Glomerular endothelial cell (primary cell): Measurements from ENCODE around the gene ITGA5. TPM values are rescaled to one million over a fixed set of nuclear protein-coding genes. Genes with fewer than 3 reads are reported as not detected.

Source experiments
- DNase-seq: peaks from one replicate; pipeline ENCODE4 v3.0.0-alpha.2; 2011; ENCODE audit warnings: low read depth, low spot score; ENCODE audit errors: extremely low read depth
- total RNA-seq: library from RNA; depleted of rRNA; stranded (reverse); fragments of >200 nt; gene quantifications from 2 replicates; pipeline ENCODE4 v1.2.3, GENCODE V29; 2015

The ITGA5 gene
- total RNA-seq, 1 donor from 2014 or later, result 1,054 TPM

- DNase-seq, result no peak
Measured at GRCh38 chr12:54390668-54391551, 28.2 kb downstream of the ITGA5 start.

DNA sequence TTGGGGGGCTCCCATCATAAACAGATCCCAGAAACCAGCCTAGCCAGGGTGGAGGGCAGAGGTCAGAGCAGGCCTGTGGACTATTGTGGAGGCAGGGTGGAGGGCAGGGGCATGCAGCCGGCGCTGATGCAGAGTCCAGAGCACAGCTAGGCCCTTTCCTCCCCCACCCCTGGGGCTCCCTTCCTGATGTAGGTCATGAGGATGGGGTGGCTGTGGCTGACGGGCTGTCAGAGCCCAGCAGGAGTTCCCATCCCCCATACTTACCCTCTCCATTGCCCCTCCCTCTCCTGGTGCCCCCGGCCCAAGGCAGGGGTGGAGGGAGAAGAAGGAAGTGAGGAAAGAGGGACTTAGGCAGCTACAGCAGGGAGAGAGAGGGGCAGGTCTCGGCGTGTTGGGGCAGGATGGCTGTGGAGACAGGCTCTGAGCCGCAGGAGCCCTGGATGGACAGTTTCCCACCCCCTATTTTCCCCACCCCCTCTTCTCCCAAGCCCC is 28.8 kb downstream of the ITGA5 start:
- no peak for DNase-seq

DNA sequence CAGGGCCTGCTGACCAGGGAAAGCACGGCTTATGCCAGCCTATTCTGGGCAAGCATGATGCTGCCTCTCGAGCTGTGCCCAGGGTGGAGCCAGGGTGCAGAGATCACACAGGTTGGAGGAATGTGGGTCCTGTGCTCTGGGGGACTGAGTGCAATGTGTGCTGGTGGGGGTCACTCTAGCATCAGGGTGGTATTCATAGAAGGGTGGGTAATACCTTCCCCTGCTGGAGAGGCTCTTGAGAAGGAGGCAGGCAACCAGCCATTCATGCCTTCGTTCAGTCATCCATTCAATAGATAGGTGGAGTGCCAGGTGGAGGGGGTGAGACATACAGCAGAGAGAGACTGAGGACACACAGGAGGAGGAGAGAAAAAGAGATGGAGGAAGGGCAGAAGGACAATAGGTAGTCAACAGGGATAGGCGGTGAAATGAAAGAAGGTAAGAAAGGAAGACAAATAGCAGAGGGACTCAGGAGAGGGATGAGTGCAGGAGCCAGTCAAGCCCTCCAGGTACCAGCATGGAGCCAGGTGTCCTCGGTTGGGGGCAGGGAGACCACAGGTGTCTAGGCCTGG is 29.4 kb downstream of the ITGA5 start:
- no peak for DNase-seq

- no peak for DNase-seq
Measured at GRCh38 chr12:54389134-54389508, 29.9 kb downstream of the ITGA5 start.

GRCh38 chr12:54388237-54389133 is 30.6 kb downstream of the ITGA5 start:
- no peak for DNase-seq

GRCh38 chr12:54387114-54387467 is 32.0 kb downstream of the ITGA5 start:
- DNase-seq, result no peak

DNA sequence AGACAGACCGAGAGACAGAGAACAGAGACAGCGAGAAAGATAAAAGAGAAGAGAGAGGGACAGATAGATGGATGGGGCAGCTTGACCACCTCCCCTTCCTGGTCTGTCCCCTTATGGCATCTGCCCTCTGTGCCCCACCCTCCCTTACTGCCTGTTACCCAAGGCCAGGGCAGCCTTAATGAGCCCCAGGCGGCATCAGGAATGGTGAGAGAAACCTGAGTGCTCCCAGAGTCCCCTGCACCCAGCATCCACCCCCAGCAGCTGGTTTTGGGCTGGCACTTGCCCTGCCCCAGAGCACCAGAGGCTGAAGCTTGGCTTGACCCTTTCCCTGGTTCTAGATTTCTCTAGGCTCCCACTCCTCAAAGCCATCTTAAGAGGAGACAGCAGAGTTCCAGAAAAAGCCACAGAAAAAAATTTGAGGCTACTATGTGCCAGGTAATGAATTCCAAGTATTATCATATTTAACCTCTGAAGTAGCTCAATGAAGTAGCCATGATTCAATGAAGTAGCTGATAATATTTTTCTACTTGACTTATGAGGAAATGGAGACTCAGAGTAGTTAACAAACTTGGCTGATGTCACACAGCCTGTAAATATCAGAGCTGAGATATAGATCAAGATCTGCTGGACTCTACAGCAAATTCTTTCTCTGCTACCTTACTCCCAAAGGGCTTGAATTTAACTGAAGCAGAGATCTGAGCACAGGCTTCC is 32.5 kb downstream of the ITGA5 start:
- DNase-seq, result no peak

DNA sequence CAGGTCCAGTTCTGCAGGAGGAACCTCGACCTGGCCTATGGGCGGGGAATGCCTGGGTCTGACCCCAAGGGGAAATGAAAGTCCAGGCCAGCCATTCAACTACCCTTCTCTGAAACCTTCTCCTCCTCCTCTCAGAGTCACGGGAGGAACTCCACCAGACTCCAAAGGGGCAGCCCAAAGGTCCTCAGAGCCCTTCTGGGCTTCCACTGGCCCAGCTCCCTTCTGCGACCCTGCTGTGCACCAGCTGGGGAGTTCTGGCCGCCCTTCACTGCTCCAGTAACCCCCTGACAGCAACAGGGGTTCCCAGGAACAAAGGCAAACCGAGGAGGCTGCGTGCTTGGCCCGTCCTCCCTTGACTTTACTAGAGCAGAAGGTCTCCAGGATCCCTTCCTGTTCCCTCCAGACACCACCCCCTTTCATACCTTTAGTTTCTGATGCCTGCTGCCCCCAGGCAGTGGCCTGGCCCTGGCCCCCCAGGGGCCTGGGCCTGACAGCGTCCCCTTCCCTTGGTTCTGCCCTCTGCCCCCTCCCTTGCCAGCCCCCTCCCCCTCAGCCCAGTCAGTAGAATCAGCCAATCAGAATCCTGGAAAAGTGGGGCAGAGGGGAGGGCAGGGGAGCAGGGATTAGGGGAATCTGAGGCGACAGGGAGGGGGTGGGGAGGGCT is 33.7 kb downstream of the ITGA5 start:
- DNase-seq, result no peak

GRCh38 chr12:54384591-54385041 is 34.5 kb downstream of the ITGA5 start, which contains the start of gene ZNF385A:
Gene ZNF385A (minus strand): TSS chr12:54384733. CDS start chr12:54384514, 219 bp downstream.
- no peak for DNase-seq

DNA sequence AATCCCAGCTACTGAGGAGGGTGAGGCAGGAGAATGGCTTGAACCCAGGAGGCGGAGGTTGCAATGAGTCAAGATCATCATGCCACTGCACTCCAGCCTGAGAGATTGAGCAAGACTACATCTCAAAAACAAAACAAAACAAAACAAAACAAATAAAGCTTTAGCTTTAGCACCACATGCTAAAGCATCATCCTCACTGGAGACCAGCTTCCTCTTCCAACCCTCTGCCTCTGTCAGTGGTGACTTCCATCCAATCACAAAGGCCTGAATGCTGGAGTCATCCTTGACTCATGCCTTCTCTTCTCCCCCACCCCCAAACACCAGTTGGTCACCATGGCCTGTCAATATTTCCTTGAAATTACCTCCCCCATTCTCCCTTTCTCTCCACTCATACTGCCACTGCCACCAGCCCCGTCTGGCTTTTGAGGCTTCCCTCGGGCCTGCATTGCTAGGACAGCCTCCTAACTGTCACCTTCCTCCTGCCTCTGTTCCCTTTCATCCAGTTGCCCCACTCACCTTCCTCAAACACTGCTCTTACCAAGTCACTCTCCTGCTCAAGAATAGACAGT is 35.9 kb downstream of the ITGA5 start:
- DNase-seq, result no peak

- no peak for DNase-seq
Measured at GRCh38 chr12:54381136-54381535, 37.9 kb downstream of the ITGA5 start.

DNA sequence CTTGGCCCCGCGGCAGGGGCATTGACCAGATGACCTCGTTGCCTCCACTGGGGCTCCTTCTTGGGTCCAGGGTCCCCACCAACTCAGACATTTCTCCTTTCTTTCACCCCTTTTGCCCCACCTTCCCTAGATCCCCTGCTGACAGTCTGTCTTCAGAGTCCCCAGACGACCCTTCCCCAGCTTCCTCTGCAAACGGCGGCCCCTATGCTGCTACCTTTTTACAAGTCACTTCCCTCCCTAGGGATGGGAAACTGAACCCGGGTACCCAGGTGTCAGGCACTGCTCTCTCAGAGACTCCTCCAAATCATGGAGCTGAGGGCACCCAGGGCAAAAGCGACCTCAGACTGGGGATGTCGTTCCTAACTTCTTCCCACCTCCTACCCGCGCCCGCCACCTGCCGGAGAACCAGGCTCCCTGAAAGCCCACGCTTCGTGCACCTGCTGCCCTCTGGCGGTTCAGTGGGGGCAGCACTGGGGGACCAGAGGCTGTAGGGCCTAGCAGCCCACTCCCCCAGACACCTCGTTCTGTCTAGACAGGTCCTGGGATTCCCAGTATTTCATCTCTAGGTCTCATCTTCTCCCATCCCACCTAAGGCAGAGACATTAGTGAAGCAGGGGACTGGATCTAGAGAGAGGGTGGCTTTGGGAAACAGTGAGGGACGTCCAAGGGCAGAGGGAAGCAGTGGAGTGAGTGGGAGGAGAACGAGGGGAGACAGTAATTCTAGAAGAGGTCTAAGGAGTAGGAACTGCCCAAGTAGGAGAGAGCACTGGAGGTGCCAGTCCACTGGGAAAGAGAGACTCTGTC is 39.5 kb downstream of the ITGA5 start:
- no peak for DNase-seq

DNA sequence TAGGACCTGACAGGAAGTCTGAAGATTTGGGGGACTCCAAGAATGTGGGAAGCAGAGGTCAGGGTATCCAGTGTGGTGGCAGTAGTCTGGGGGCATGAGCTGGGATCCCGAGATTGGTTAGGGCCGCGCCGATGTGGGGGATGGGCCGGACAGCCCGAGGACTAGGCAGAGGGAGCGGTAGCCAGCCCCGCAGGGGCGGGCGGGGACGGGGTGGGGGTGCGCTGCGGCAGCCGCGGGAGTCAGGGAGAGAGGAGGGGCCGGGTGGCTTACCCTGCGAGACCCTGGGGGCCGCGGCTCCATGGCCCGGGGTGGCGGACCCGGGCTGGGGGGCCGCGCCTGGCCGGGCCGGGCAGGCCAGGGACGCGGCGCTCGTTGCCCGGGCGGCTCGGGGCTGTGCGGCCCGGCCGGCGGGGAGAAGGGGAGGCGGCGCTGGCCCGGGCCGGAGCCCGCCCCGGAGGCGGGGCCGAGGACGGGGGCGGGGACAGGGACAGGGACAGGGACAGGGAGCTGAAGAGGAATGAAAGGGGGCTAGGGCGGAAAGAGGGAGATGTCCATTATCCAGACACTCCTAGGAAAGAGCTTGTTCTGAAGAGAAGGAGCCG is 40.2 kb downstream of the ITGA5 start:
- DNase-seq, result no peak

DNA sequence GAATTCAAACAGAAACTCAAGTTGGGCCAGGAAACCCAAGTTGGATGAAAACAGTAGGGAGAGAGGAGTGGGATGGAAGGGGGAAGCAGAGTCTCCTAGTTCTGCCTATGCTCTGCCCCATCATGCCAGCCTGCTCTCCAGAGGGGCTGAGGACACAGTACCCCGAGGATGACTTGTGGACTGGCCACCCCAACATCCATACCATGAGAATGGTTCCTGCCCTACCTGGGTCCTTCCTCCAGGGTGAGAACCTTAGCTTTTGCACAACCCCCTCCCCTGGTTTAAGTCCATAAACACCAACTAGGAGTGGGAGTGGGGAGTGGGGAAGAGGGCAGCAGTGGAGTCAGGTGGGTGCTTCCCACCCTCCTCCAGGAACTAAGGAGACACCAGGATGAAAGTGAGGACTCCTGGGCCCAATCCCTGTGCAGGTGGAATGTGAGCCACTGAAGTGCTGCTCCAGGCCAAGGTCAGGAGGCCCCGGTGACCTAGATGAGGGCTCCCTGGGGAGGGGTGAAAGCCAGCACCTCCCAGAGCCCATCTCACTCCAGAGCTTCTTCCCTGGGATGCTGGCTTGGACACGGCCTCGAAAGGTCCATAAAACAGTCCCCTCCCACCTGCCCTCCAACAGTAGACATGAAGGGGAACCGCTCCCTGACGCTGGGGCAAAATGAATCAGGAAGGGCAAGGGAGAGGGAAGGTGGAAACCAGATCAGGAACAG is 41.1 kb downstream of the ITGA5 start:
- DNase-seq, result no peak

DNA sequence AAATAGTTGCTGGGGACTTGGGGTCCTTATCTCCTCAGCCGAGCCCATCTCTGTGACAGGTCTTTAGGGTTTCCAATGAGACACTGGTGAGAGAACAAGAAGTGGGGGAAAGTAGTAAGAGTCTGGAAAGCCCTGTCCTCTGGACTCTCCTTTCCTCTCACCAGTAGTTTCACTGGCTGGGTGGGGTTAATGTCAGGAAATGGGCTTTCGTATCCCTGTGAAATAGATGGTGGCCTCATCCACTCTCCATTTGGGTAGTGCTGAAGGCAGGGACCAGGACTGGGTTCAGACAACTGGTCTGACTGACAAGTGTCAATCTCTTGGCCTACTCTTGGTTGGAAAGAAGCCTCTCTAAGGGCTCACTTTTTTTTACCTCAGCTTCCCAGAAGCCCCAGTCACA is 42.1 kb downstream of the ITGA5 start:
- no peak for DNase-seq

DNA sequence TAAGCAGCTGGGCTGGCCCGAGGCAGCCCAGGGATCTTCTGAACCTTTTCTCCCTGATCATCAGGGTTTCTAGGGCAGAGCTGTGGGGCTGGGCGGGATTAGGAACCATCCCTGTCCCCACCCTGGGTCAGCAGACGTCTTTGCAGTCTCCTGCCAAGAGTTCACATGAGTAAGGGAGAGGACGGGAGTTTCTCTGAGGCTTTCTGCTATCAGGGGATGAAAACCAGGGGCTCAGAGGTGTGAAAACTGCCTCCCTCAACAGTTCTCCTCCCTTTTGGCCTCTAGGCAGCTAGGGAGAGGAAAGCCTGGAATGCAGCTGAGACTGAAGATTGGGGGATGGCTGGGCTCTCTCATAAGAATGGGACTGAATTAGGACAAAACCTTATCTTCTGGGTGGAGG is 42.5 kb downstream of the ITGA5 start:
- no peak for DNase-seq

DNA sequence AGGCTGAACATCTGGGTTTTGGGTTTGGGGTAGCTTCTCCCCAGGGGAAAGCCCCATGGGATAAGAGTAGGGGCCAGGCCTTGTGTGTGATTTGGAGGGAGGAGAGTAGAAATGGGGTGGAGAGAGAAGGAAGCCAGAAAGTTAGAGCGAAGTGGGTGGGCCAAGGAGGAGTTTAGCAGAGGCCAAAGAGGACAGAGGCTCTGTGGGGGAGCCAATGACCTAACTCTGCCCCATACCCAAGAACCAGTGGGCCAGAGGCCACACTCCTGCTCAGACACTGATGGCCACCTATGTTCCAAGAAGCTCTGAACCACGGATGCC is 43.8 kb downstream of the ITGA5 start:
- no peak for DNase-seq
